HG03175 (cell line): ENCODE results near the gene ITGA8.

Experiments used
- ATAC-seq: cut with Tn5 transposase; IDR thresholded peaks from one replicate; pipeline ENCODE4 v1.9.1; 2021; ENCODE audit warnings: mild to moderate bottlenecking, moderate library complexity; ENCODE audit not compliant: unreplicated experiment

The ITGA8 gene

DNA sequence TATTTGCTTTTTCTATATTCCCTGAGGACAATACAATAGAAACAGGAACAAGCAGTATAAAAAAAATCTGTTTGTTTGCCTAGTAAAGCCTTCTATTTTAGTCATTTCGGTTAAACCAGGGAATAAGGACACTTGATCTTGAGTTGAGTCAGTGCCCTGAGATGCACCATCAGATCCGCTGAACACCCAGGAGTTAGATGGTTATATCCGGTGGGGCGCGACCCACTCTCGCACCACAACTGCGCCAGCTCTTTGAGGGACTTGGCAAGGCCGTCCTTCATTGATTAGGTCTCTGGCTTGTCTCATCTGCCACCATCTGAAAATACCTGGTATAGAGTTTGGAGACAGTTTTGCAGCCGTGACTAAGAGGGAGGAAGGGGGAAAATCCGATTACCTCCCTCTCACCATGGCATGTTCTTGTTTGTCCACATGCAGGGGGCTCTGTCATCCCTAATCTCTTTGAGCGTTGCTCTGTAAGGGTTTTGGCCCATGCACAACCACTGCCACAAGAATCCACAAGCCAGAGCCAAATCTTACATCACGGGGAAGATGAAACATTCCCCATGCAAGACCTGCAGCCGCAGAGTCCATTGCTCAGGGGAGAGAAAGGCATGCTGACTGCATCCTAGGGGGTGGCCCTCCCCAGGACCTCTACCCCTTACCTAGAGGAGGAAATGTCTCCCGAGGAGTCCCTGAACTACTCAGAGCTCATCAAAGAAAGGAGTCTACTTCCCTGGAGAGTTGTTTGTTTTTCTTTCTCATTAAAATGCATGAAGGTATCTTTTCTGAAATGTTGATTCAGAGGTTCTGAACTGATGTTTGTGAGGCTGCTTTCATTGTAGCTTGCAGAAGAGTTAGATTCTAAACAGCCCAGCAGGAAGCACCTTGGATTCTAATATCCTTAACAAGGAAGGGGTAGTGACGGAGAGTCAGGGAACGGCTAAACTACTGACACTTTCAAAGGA lies 247.0 kb downstream of the ITGA8 start:
- no peak for ATAC-seq

GRCh38 chr10:15472008-15472407 lies 247.7 kb downstream of the ITGA8 start:
- no peak for ATAC-seq

GRCh38 chr10:15469111-15469510 lies 250.6 kb downstream of the ITGA8 start:
- ATAC-seq: no peak

DNA sequence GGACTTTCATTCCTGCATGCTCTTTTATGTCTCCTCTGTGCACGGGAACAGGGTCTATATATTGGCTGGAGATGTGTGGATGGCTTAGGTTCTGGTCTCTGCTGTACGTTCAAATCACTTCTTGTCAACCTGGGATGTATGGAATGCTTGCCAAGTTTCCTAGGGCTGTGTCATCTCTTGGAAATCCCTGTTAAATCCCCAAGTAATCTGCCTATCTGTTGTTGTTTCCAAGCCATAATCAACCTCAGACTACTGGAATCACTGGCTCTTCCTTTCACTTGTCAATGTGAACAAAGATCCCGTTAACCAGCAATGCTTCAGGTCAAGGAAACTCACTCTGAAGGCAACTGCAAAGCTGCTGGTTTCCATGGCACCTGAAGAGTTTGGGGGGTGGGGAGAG lies 255.3 kb downstream of the ITGA8 start:
- no peak for ATAC-seq
